Nephron (organoid): ENCODE results near the gene ZNF440.
"Not testable (repeated sequence)": the region's sequence is repeated elsewhere in the genome, so short reads cannot be mapped to it uniquely, and the experiment has no call there.

ENCODE experiments used
- H3K27ac Mint-ChIP-seq, 3 experiments: 2 replicates each; pipeline ENCODE4 v1.8.0; 2020; ENCODE audit warnings: mixed read lengths in 3 of 3, mild to moderate bottlenecking in 2 of 3, moderate library complexity in 1 of 3
- H3K27me3 Mint-ChIP-seq: 2 replicates; pipeline ENCODE4 v1.8.0; 2021; ENCODE audit warnings: low read depth, mild to moderate bottlenecking, moderate library complexity, mixed read lengths
- H3K36me3 Mint-ChIP-seq: 2 replicates; pipeline ENCODE4 v1.8.0; 2020; ENCODE audit warnings: low read depth, mixed read lengths
- H3K4me1 Mint-ChIP-seq: 2 replicates; pipeline ENCODE4 v1.8.0; 2020; ENCODE audit warnings: mixed read lengths
- H3K4me3 Mint-ChIP-seq, 3 experiments: 2 replicates each; pipeline ENCODE4 v1.8.0; 2020; ENCODE audit warnings: mild to moderate bottlenecking in 3 of 3, mixed read lengths in 3 of 3, moderate library complexity in 2 of 3
- H3K9me3 Mint-ChIP-seq: 2 replicates; pipeline ENCODE4 v1.8.0; 2020; ENCODE audit warnings: mixed read lengths
- CTCF ChIP-seq, 3 experiments: fragments of 200-600 bp; sonication (generic); IDR thresholded peaks; one replicate each; pipeline ENCODE4 v1.5.0; 2021; ENCODE audit warnings: antibody characterized with exemption in 3 of 3; ENCODE audit not compliant: unreplicated experiment in 3 of 3

ZNF440 gene

DNA sequence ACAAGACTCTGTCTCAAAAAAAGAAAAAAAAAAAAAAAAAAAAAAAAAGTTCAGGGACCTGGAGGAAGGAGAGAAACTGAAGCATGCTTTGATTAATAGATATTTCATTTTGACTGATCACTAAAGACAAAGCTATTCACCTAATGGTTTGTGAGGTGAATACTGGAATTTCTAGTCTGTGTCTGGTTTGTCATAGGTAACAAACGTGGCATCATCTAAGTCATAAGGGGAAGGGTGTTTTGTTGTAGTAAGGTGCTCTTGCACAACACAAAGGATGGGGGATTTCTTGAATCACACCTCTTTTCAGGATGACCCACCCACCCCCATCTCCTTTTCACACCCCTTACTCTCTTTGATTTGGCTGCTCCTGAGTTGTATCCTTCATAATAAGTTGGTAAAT, 59.7 kb downstream of the ZNF440 start:
- no peak overlapping the region for H3K27ac Mint-ChIP-seq
- H3K4me3 Mint-ChIP-seq: no peak overlapping the region
- peaks cover 3% of the 10 kb centered on the region for H3K36me3 Mint-ChIP-seq
- peaks cover 4% of the 10 kb centered on the region for H3K27me3 Mint-ChIP-seq
- TF ChIP-seq CTCF (IDR thresholded peaks at IDR 0.05; ENCODE audit: unreplicated experiment in 3 of 3): no peak
- H3K4me1 Mint-ChIP-seq: no peaks in the 10 kb centered on the region
- H3K9me3 Mint-ChIP-seq: peaks cover 14% of the 10 kb centered on the region

DNA sequence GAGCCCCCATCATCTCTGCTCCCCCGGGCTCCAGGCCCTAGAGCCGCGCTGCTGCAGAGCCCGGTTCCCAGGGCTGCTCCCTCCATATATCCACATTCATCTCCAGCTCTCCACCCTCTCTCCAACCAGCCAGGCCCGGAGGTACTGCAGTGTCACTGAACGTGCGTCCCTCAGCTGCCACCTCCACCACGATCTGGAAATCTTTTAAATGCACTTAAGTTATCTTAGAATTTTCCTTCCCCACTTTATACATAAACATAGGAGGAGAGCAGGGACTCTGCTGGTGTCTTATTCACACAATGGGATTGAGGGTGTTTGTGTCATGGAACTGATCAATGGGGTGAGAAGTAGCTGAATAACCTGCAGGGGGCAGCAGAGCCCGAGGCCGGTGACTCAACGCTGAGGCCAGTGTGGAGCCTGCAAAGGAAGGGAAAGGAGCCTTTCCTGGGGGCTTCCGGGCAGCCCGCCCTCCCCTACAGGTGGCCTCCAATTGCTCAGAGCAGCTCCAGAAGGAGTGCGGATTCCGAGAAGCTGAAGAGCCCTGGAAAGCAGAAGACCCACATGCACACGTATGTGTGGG, 65.7 kb downstream of the ZNF440 start:
- H3K27me3 Mint-ChIP-seq, H3K36me3 Mint-ChIP-seq, H3K4me3 Mint-ChIP-seq, H3K4me1 Mint-ChIP-seq, H3K27ac Mint-ChIP-seq, H3K9me3 Mint-ChIP-seq: not testable (repeated sequence)
- peak in 2 of 3 experiments; percentile 32 to 45 for TF ChIP-seq CTCF (IDR thresholded peaks at IDR 0.05; ENCODE audit: unreplicated experiment in 3 of 3)

- TF ChIP-seq CTCF (IDR thresholded peaks at IDR 0.05; ENCODE audit: unreplicated experiment in 3 of 3): no peak
- Mint-ChIP-seq H3K27me3 (peaks cover 9% of the 10 kb centered on the region), H3K4me1 (no peaks in the 10 kb centered on the region)
Measured at GRCh38 chr19:11880598-11880997, 66.5 kb downstream of the ZNF440 start.

GRCh38 chr19:11881151-11881800, 67.2 kb downstream of the ZNF440 start:
- no peaks in the 10 kb centered on the region for H3K4me1 Mint-ChIP-seq
- H3K27ac Mint-ChIP-seq: no peak overlapping the region
- no peaks in the 10 kb centered on the region for H3K9me3 Mint-ChIP-seq
- H3K27me3 Mint-ChIP-seq: peaks cover 9% of the 10 kb centered on the region
- no peak overlapping the region for H3K4me3 Mint-ChIP-seq
- H3K36me3 Mint-ChIP-seq: no peaks in the 10 kb centered on the region
- peak; percentile 72 to 86 (median 78) for TF ChIP-seq CTCF (IDR thresholded peaks at IDR 0.05; ENCODE audit: unreplicated experiment in 3 of 3)

More at GRCh38 chr19:11880598-11880997, 66.5 kb downstream of the ZNF440 start:
- Mint-ChIP-seq H3K4me3 (no peak overlapping the region), H3K27ac (no peak overlapping the region), H3K36me3 (no peaks in the 10 kb centered on the region), H3K9me3 (no peaks in the 10 kb centered on the region)

DNA sequence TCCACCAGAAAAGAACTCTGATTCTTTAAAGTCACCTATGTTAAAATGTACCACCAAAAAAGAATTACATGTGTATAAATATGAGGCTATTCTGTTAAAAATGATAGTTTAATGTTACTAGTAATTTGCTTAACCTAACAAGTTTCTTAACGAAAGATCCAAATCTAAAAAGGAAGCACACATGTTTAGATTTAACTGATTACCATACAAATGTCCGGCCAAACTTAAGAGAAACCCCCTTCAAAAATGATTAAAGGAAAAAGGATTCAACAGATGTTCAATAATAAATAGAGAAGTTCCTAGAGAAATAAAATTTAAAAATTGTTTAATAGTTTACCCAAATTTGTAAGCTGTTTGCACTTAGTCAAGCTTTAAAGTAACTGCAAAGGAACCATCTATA, 68.5 kb downstream of the ZNF440 start:
- Mint-ChIP-seq H3K36me3 (peaks cover under 1% of the 10 kb centered on the region), H3K4me1 (peaks cover 5% of the 10 kb centered on the region), H3K9me3 (no peaks in the 10 kb centered on the region), H3K27me3 (peaks cover 6% of the 10 kb centered on the region), H3K4me3 (no peak overlapping the region), H3K27ac (no peak overlapping the region)
- no peak for TF ChIP-seq CTCF (IDR thresholded peaks at IDR 0.05; ENCODE audit: unreplicated experiment in 3 of 3)
